Right lung (tissue), 10 donors: ENCODE measurements around the gene MXD1. TPM values are rescaled to one million over a fixed set of nuclear protein-coding genes. Genes with fewer than 3 reads are reported as not detected.
"Not testable (repeated sequence)": the region's sequence is repeated elsewhere in the genome, so short reads cannot be mapped to it uniquely, and the experiment has no call there.

Experiments used
- DNase-seq, 2 donors: peaks; one replicate each; pipeline ENCODE4 v3.0.0-alpha.2; 2013
- long read RNA-seq, 8 donors: transcript quantifications; one replicate each; lab custom pipeline, GENCODE V29; 2026
- polyA plus RNA-seq, 5 donors: library from polyadenylated mRNA; unstranded; fragments of 120-200 nt; gene quantifications; one replicate each; pipeline versions ENCODE4 v1.2.1 to v1.2.3, GENCODE V29; 2013; ENCODE audit warnings: inconsistent platforms in 1 of 5, low replicate concordance in 1 of 5; ENCODE audit not compliant: insufficient read length in 5 of 5, insufficient read depth in 1 of 5

The MXD1 gene
- polyA plus RNA-seq = 10 to 100 TPM in 4 of 5 donors, 1 to 10 TPM in 1; 8.1 to 12.7 (median 11.0) TPM
- long read RNA-seq, donor 1, full-length matches to known transcripts = 4 of 4 reads
- long read RNA-seq, donor 1, partial matches to known transcripts = 0 of 4 reads
- long read RNA-seq, donor 1, other reads (novel, unspliced or antisense) = 0 of 4 reads
- long read RNA-seq, donor 2, full-length matches to known transcripts = 2 of 2 reads
- long read RNA-seq, donor 2, partial matches to known transcripts = 0 of 2 reads
- long read RNA-seq, donor 2, other reads (novel, unspliced or antisense) = 0 of 2 reads
- long read RNA-seq, donor 3, full-length matches to known transcripts = 1 of 1 reads
- long read RNA-seq, donor 3, partial matches to known transcripts = 0 of 1 reads
- long read RNA-seq, donor 3, other reads (novel, unspliced or antisense) = 0 of 1 reads
- long read RNA-seq, donor 4, partial matches to known transcripts = 0 of 1 reads
- long read RNA-seq, donor 4, other reads (novel, unspliced or antisense) = 0 of 1 reads
- long read RNA-seq, donor 5, full-length matches to known transcripts = 3 of 3 reads
- long read RNA-seq, donor 5, partial matches to known transcripts = 0 of 3 reads
- long read RNA-seq, donor 5, other reads (novel, unspliced or antisense) = 0 of 3 reads
- long read RNA-seq, donor 6, full-length matches to known transcripts = 7 of 12 reads
- long read RNA-seq, donor 6, partial matches to known transcripts = 5 of 12 reads
- long read RNA-seq, donor 6, other reads (novel, unspliced or antisense) = 0 of 12 reads
- long read RNA-seq, donor 7, full-length matches to known transcripts = 1 of 45 reads
- long read RNA-seq, donor 7, partial matches to known transcripts = 44 of 45 reads
- long read RNA-seq, donor 7, other reads (novel, unspliced or antisense) = 0 of 45 reads
- long read RNA-seq, donor 8, full-length matches to known transcripts = 2 of 7 reads
- long read RNA-seq, donor 8, partial matches to known transcripts = 5 of 7 reads
- long read RNA-seq, donor 8, other reads (novel, unspliced or antisense) = 0 of 7 reads

- DNase-seq = peak in 1 of 2 donors; percentile 12
These were observed at the start of gene MXD1 for GRCh38 chr2:69914950-69915945. TSS of gene MXD1 (plus strand) at chr2:69915109. CDS start at chr2:69915331, 222 bp downstream.

GRCh38 chr2:69888451-69888850 lies 26.5 kb upstream of the MXD1 start:
- DNase-seq = no peak

- DNase-seq = no peak
These were observed 25.6 kb upstream of the MXD1 start for GRCh38 chr2:69889302-69889701.

- DNase-seq = no peak
These were observed 24.0 kb upstream of the MXD1 start for GRCh38 chr2:69890881-69891280.

GRCh38 chr2:69892838-69893424 lies 22.0 kb upstream of the MXD1 start:
- DNase-seq = not testable (repeated sequence)

GRCh38 chr2:69893684-69894551 lies 21.0 kb upstream of the MXD1 start, which contains the start of gene SNRNP27:
TSS of gene SNRNP27 (plus strand) at chr2:69893956. CDS start at chr2:69893985, 29 bp downstream.
- DNase-seq = peak; percentile 81 to 84

- not testable (repeated sequence) for DNase-seq
These were observed 20.2 kb upstream of the MXD1 start for GRCh38 chr2:69894737-69895136.

GRCh38 chr2:69902213-69902922 lies 12.5 kb upstream of the MXD1 start:
- DNase-seq = no peak

GRCh38 chr2:69907216-69907615 lies 7.7 kb upstream of the MXD1 start:
- DNase-seq = no peak

- peak; percentile 32 to 36 for DNase-seq
These were observed 2.8 kb upstream of the MXD1 start for GRCh38 chr2:69911985-69912563.

- peak; percentile 99 to 100 for DNase-seq
These were observed 552 bp upstream of the MXD1 start for GRCh38 chr2:69914164-69914949.

GRCh38 chr2:69916106-69916505 lies 1.2 kb downstream of the MXD1 start:
- no peak for DNase-seq

- DNase-seq = no peak
These were observed 2.9 kb downstream of the MXD1 start for GRCh38 chr2:69917852-69918251.

- DNase-seq = no peak
These were observed 3.5 kb downstream of the MXD1 start for GRCh38 chr2:69918401-69918800.

GRCh38 chr2:69923116-69923515 lies 8.2 kb downstream of the MXD1 start:
- no peak for DNase-seq

- no peak for DNase-seq
These were observed 12.1 kb downstream of the MXD1 start for GRCh38 chr2:69926849-69927515.
